ENCODE results near the gene KLHL17. TPM values are rescaled to one million over a fixed set of nuclear protein-coding genes. Genes with fewer than 3 reads are reported as not detected.
"Not testable (repeated sequence)": the region's sequence is repeated elsewhere in the genome, so short reads cannot be mapped to it uniquely, and the experiment has no call there.

KLHL17 gene
- polyA plus RNA-seq, 4 donors: 7.3 to 18.8 (median 12.1) TPM

- DNase-seq (ENCODE audit: low read depth in 4 of 4, low spot score in 2 of 4): no peak
Observed at GRCh38 chr1:966135-966703, 5.8 kb downstream of the KLHL17 start, which contains the start of gene PLEKHN1. Gene PLEKHN1, plus strand, starts transcription at chr1:966482. Its CDS starts 50 bp downstream, at chr1:966532.

- no peak for DNase-seq (ENCODE audit: low read depth in 4 of 4, low spot score in 2 of 4)
Observed at GRCh38 chr1:966704-967300, 6.4 kb downstream of the KLHL17 start.

- DNase-seq (ENCODE audit: low read depth in 4 of 4, low spot score in 2 of 4): no peak
Observed at GRCh38 chr1:967466-968343, 7.3 kb downstream of the KLHL17 start.

GRCh38 chr1:969260-969855, 9.0 kb downstream of the KLHL17 start:
- DNase-seq (ENCODE audit: low read depth in 4 of 4, low spot score in 2 of 4): no peak

- no peak for DNase-seq (ENCODE audit: low read depth in 4 of 4, low spot score in 2 of 4)
Observed at GRCh38 chr1:970242-970972, 10.0 kb downstream of the KLHL17 start.

- DNase-seq (ENCODE audit: low read depth in 4 of 4, low spot score in 2 of 4): no peak
Observed at GRCh38 chr1:970973-971730, 10.8 kb downstream of the KLHL17 start.

GRCh38 chr1:971751-972506, 11.5 kb downstream of the KLHL17 start:
- DNase-seq (ENCODE audit: low read depth in 4 of 4, low spot score in 2 of 4): no peak

GRCh38 chr1:972726-973458, 12.5 kb downstream of the KLHL17 start:
- no peak for DNase-seq (ENCODE audit: low read depth in 4 of 4, low spot score in 2 of 4)

- no peak for DNase-seq (ENCODE audit: low read depth in 4 of 4, low spot score in 2 of 4)
Observed at GRCh38 chr1:973459-974292, 13.3 kb downstream of the KLHL17 start.

- no peak for DNase-seq (ENCODE audit: low read depth in 4 of 4, low spot score in 2 of 4)
Observed at GRCh38 chr1:974293-974640, 13.9 kb downstream of the KLHL17 start.

GRCh38 chr1:974687-975328, 14.4 kb downstream of the KLHL17 start:
- DNase-seq (ENCODE audit: low read depth in 4 of 4, low spot score in 2 of 4): no peak

- DNase-seq (ENCODE audit: low read depth in 4 of 4, low spot score in 2 of 4): no peak
Observed at GRCh38 chr1:975365-975764, 15.0 kb downstream of the KLHL17 start.

- no peak for DNase-seq (ENCODE audit: low read depth in 4 of 4, low spot score in 2 of 4)
Observed at GRCh38 chr1:975896-976683, 15.7 kb downstream of the KLHL17 start.

- DNase-seq (ENCODE audit: low read depth in 4 of 4, low spot score in 2 of 4): not testable (repeated sequence)
Observed at GRCh38 chr1:976791-977190, 16.4 kb downstream of the KLHL17 start.

GRCh38 chr1:978069-978834, 17.9 kb downstream of the KLHL17 start:
- no peak for DNase-seq (ENCODE audit: low read depth in 4 of 4, low spot score in 2 of 4)
